Adrenal gland (tissue), 5 donors: ENCODE results near the gene USP22.

Experiments
- CTCF ChIP-seq, 6 experiments: fragments of 450-650 bp in 4 of 6; fragments of 200-600 bp in 2 of 6; sonication (generic) in 1 of 6; IDR thresholded peaks; 1 replicate in 5 of 6; 2 replicates in 1 of 6; pipeline versions ENCODE4 v1.5.1 to v1.8.0; 2016 to 2021; ENCODE audit warnings: antibody characterized with exemption in 6 of 6, mild to moderate bottlenecking in 2 of 6, moderate library complexity in 1 of 6
- POLR2A ChIP-seq, 2 donors: fragments of 450-650 bp; IDR thresholded peaks; one replicate each; pipeline ENCODE4 v1.6.1; 2017; ENCODE audit warnings: antibody characterized with exemption in 2 of 2, mild to moderate bottlenecking in 2 of 2, moderate library complexity in 1 of 2
- donor health status: DM: no; HTN: no; CAD: no.

- no peak for TF ChIP-seq CTCF (IDR thresholded peaks at IDR 0.05)
- no peak for TF ChIP-seq POLR2A (IDR thresholded peaks at IDR 0.05)
These were observed 44.9 kb downstream of the USP22 start for GRCh38 chr17:20997711-20998570.
